Activated CD4-positive, alpha-beta T cell treated with anti-CD3 and anti-CD28 coated beads, Interleukin-2, amount 10 ng/mL, durations not matched to agents 7 days and 5 days (primary cell): ENCODE measurements around the gene NDUFS8. TPM values are rescaled to one million over a fixed set of nuclear protein-coding genes. Genes with fewer than 3 reads are reported as not detected.

ENCODE experiments used
- CTCF ChIA-PET: fragments of 350-600 bp; sonication (Branson Sonifier 250); formaldehyde crosslinking; loops from one replicate; lab custom pipeline; 2021; ENCODE audit warnings: antibody characterized with exemption; lab: Charles Lee
- POLR2A ChIA-PET: fragments of 350-600 bp; sonication (Branson Sonifier 250); formaldehyde crosslinking; loops from one replicate; lab custom pipeline; 2021; ENCODE audit warnings: antibody characterized with exemption; lab: Charles Lee
- DNase-seq: peaks from one replicate; pipeline ENCODE4 v3.0.0-alpha.2; 2020
- H3K27ac Mint-ChIP-seq: one replicate; pipeline ENCODE4 v1.8.0; 2021; ENCODE audit warnings: mild to moderate bottlenecking, moderate library complexity, mixed read lengths
- H3K27me3 Mint-ChIP-seq: one replicate; pipeline ENCODE4 v1.8.0; 2021; ENCODE audit warnings: mixed read lengths
- H3K36me3 Mint-ChIP-seq: one replicate; pipeline ENCODE4 v1.8.0; 2021; ENCODE audit warnings: low read depth, mixed read lengths
- H3K4me1 Mint-ChIP-seq: one replicate; pipeline ENCODE4 v1.8.0; 2021; ENCODE audit warnings: mixed read lengths
- H3K4me3 Mint-ChIP-seq: one replicate; pipeline ENCODE4 v1.8.0; 2021; ENCODE audit warnings: mild to moderate bottlenecking, moderate library complexity, mixed read lengths
- H3K9me3 Mint-ChIP-seq: one replicate; pipeline ENCODE4 v1.8.0; 2021; ENCODE audit warnings: mixed read lengths
- total RNA-seq, 2 experiments: library from RNA; stranded (reverse); gene quantifications; one replicate each; pipeline ENCODE4 v1.2.3, GENCODE V29; 2021

NDUFS8 gene
- total RNA-seq, 2 experiments from 2014 or later, result 116 to 138 TPM

- Mint-ChIP-seq H3K4me3 (peak overlapping the region; percentile 83), H3K9me3 (no peaks in the 10 kb centered on the region), H3K4me1 (peaks cover 34% of the 10 kb centered on the region), H3K27ac (peak overlapping the region; percentile 90), H3K27me3 (no peaks in the 10 kb centered on the region), H3K36me3 (peaks cover 10% of the 10 kb centered on the region)
- CTCF ChIA-PET, result interaction anchor here (1.2 to 2.3 kb wide), 3 partner anchors 10 to 29 kb away, joined by 3 to 6 read pairs (median 4); no protein-coding TSS in a partner anchor
- no peak for DNase-seq
- POLR2A ChIA-PET, result no interaction called here
Observed at GRCh38 chr11:68038226-68038717, 7.8 kb downstream of the NDUFS8 start.

DNA sequence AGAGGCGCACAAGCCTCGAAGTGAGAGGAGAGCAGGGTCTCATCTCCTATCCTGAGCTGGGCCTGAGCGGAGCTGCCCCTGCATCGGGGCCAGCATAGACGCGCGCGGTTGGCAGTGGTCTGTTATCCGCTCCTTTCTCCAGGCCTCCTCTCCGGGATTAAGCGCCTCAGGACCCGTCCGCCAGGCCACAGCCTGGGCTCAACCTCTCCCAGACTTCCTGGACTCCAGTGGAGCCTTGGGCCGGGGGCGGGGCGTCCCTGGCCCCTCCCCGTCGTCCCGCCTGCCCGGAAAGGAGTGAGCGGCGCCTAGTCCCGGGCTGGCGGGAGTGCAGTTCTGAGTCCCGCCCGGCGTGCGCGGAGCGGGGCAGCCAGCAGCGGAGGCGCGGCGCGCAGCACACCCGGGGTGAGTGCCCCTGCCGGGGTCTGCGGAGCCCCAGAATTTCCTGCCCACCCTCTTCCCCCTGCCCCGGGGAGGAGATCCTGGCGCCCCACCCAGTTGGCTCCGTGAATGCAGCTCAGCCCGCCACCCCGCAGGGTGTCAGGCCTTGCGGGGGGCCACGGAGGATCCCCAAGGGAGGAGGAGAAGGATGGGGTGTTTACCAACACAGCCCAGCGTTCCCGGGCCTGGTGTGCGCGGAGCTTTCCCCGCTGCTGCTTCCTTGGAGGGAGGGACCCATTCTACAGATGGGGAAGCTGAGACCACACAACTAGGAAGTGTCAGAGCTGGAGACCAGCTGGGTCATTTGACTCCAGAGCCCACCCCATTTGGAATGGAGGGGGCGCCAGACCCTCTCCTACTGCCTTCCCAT, 8.4 kb downstream of the NDUFS8 start, which contains the start of gene TCIRG1:
Gene TCIRG1, plus strand, starts transcription at position 308 of the 808 bp plus-strand sequence. CDS start 2,247 bp downstream, outside the sequence.
- Mint-ChIP-seq H3K4me1 (peaks cover 31% of the 10 kb centered on the region), H3K27me3 (no peaks in the 10 kb centered on the region), H3K36me3 (peaks cover 5% of the 10 kb centered on the region), H3K4me3 (peak within 1 kb of the TSS; percentile 83), H3K9me3 (no peaks in the 10 kb centered on the region), H3K27ac (peak within 1 kb of the TSS; percentile 90)
- peak; percentile 64 for DNase-seq
- POLR2A ChIA-PET, result no interaction called here
- CTCF ChIA-PET, result interaction anchor here (0.6 to 2.3 kb wide), 4 partner anchors 10 to 248 kb away, joined by 3 to 6 read pairs (median 3); partner anchors contain the start of gene ALDH3B1

GRCh38 chr11:68039526-68040086, 9.1 kb downstream of the NDUFS8 start:
- Mint-ChIP-seq H3K27me3 (no peaks in the 10 kb centered on the region), H3K36me3 (peaks cover 3% of the 10 kb centered on the region), H3K9me3 (no peaks in the 10 kb centered on the region), H3K4me1 (peaks cover 31% of the 10 kb centered on the region), H3K4me3 (peak overlapping the region; percentile 83), H3K27ac (peak overlapping the region; percentile 90)
- DNase-seq, result no peak
- CTCF ChIA-PET, result interaction anchor here (0.6 to 1.3 kb wide), 3 partner anchors 20 to 247 kb away, joined by 3 read pairs; partner anchors contain the start of gene ALDH3B1
- POLR2A ChIA-PET, result no interaction called here

GRCh38 chr11:68040101-68040956, 9.8 kb downstream of the NDUFS8 start:
- Mint-ChIP-seq H3K27me3 (no peaks in the 10 kb centered on the region), H3K4me3 (peak overlapping the region; percentile 83), H3K27ac (peak overlapping the region; percentile 90), H3K4me1 (peaks cover 30% of the 10 kb centered on the region), H3K36me3 (peaks cover 6% of the 10 kb centered on the region), H3K9me3 (no peaks in the 10 kb centered on the region)
- DNase-seq, result peak; percentile 65
- ChIA-PET CTCF (interaction anchor here (0.8 to 1.2 kb wide), 2 partner anchors 18 to 21 kb away, joined by 3 read pairs; no protein-coding TSS in a partner anchor), POLR2A (no interaction called here)

- peaks cover 27% of the 10 kb centered on the region for H3K4me1 Mint-ChIP-seq
- DNase-seq, result no peak
- H3K27me3 Mint-ChIP-seq, result no peaks in the 10 kb centered on the region
- H3K27ac Mint-ChIP-seq, result peak overlapping the region; percentile 90
- H3K36me3 Mint-ChIP-seq, result peaks cover 6% of the 10 kb centered on the region
- H3K9me3 Mint-ChIP-seq, result no peaks in the 10 kb centered on the region
- CTCF ChIA-PET, result interaction anchor here (0.6 to 1.2 kb wide), 3 partner anchors 11 to 909 kb away, joined by 3 to 4 read pairs (median 3); no protein-coding TSS in a partner anchor
- POLR2A ChIA-PET, result no interaction called here
- H3K4me3 Mint-ChIP-seq, result peak overlapping the region; percentile 83
Observed at GRCh38 chr11:68040957-68041591, 10.6 kb downstream of the NDUFS8 start.

DNA sequence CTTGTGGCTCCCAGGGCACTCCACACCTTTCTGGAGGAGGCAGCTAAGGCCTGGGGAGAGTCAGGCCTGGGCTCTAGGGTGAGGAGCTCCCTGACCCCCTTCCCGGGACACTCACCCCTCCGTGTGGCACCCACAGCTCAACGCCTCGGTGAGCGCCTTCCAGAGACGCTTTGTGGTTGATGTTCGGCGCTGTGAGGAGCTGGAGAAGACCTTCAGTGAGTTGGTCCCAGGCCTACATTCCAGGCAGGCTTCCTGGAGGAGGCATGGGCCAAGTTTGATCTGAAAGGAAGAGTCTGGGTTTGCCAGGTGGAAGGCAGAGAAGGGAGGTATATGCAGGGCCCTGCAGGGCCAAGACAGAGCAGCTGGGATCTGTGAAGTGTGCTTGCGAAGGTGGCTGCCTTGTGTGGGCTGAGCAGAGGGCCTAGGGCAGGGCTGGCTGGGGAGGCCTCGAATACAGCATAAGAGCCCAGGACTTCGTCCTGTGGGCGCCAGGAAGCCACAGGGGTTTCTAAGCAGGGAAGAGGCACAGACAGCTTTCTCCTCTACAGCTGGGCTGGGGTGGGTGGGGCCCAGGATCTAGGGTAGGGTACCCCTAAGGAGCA, 11.2 kb downstream of the NDUFS8 start:
- peaks cover 20% of the 10 kb centered on the region for H3K4me1 Mint-ChIP-seq
- H3K27me3 Mint-ChIP-seq, result no peaks in the 10 kb centered on the region
- H3K36me3 Mint-ChIP-seq, result peaks cover 4% of the 10 kb centered on the region
- no peak for DNase-seq
- POLR2A ChIA-PET, result no interaction called here
- CTCF ChIA-PET, result interaction anchor here (0.6 to 1.2 kb wide), 3 partner anchors 10 to 909 kb away, joined by 3 to 4 read pairs (median 3); partner anchors contain the start of gene NDUFS8
- H3K4me3 Mint-ChIP-seq, result peak overlapping the region; percentile 83
- no peaks in the 10 kb centered on the region for H3K9me3 Mint-ChIP-seq
- H3K27ac Mint-ChIP-seq, result peak overlapping the region; percentile 84

- DNase-seq, result no peak
- ChIA-PET CTCF (interaction anchor here (1.0 to 1.2 kb wide), 3 partner anchors 10 to 87 kb away, joined by 3 to 4 read pairs (median 3); partner anchors contain the start of gene NDUFS8), POLR2A (no interaction called here)
- H3K27ac Mint-ChIP-seq, result peak overlapping the region; percentile 46
- no peak overlapping the region for H3K4me3 Mint-ChIP-seq
- H3K36me3 Mint-ChIP-seq, result peaks cover 4% of the 10 kb centered on the region
- H3K4me1 Mint-ChIP-seq, result peaks cover 13% of the 10 kb centered on the region
- H3K9me3 Mint-ChIP-seq, result no peaks in the 10 kb centered on the region
- no peaks in the 10 kb centered on the region for H3K27me3 Mint-ChIP-seq
Observed at GRCh38 chr11:68042219-68043028, 11.9 kb downstream of the NDUFS8 start.

DNA sequence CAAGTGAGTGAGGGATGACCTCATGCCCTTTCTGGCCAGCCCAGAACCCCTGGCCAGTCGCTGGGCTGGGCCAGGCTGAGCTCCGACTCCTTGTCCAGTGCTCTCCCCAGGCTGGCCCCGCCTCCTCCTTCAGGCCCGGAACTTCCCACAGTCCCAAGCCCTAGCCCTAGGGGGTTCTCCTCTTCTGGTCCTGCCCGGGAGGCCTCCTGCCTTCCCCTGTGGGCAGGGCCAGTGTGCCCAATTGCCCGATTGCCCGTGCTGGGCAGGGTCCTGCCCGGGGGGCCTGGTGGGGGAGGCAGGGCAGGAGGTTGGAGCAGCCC, 12.5 kb downstream of the NDUFS8 start:
- H3K27me3 Mint-ChIP-seq, result no peaks in the 10 kb centered on the region
- peaks cover 10% of the 10 kb centered on the region for H3K4me1 Mint-ChIP-seq
- ChIA-PET POLR2A (no interaction called here), CTCF (interaction anchor here (1.0 kb wide), 1 partner anchor 88 kb away, joined by 3 read pairs; no protein-coding TSS in a partner anchor)
- DNase-seq, result no peak
- H3K36me3 Mint-ChIP-seq, result peaks cover 4% of the 10 kb centered on the region
- no peak overlapping the region for H3K4me3 Mint-ChIP-seq
- H3K9me3 Mint-ChIP-seq, result no peaks in the 10 kb centered on the region
- H3K27ac Mint-ChIP-seq, result no peak overlapping the region

GRCh38 chr11:68043349-68044144, 13.1 kb downstream of the NDUFS8 start:
- ChIA-PET CTCF (interaction anchor here (1.0 kb wide), 1 partner anchor 88 kb away, joined by 3 read pairs; no protein-coding TSS in a partner anchor), POLR2A (no interaction called here)
- Mint-ChIP-seq H3K4me3 (no peak overlapping the region), H3K9me3 (no peaks in the 10 kb centered on the region), H3K27ac (no peak overlapping the region), H3K4me1 (peaks cover 8% of the 10 kb centered on the region), H3K36me3 (peaks cover 4% of the 10 kb centered on the region), H3K27me3 (no peaks in the 10 kb centered on the region)
- no peak for DNase-seq

GRCh38 chr11:68044145-68044813, 13.8 kb downstream of the NDUFS8 start:
- H3K27ac Mint-ChIP-seq, result no peak overlapping the region
- POLR2A ChIA-PET, result no interaction called here
- H3K27me3 Mint-ChIP-seq, result no peaks in the 10 kb centered on the region
- H3K4me1 Mint-ChIP-seq, result peaks cover 8% of the 10 kb centered on the region
- peaks cover 3% of the 10 kb centered on the region for H3K36me3 Mint-ChIP-seq
- CTCF ChIA-PET, result no interaction called here
- H3K4me3 Mint-ChIP-seq, result no peak overlapping the region
- no peaks in the 10 kb centered on the region for H3K9me3 Mint-ChIP-seq
- DNase-seq, result no peak
